HL-60 (cell line): ENCODE results near the gene RAB10.

ENCODE experiments used
- DNase-seq, 2 experiments: peaks; one replicate each; pipeline ENCODE4 v3.0.0-alpha.2; 2010 to 2020; ENCODE audit warnings: low read depth in 1 of 2, low spot score in 1 of 2
- H3K27ac ChIP-seq: fragments of 250-450 bp; sonication (Bioruptor Pico); replicated peaks from 2 replicates; pipeline ENCODE4 v1.5.1; 2020; ENCODE audit warnings: mild to moderate bottlenecking, moderate library complexity
- H3K27me3 ChIP-seq: fragments of 250-450 bp; sonication (Bioruptor Pico); 2 replicates; pipeline ENCODE4 v1.5.1; 2021; ENCODE audit warnings: mild to moderate bottlenecking, moderate library complexity; ENCODE audit not compliant: insufficient read depth, poor library complexity, severe bottlenecking
- H3K4me3 ChIP-seq: replicated peaks from 2 replicates; pipeline ENCODE4 v1.5.1; 2011; ENCODE audit warnings: mild to moderate bottlenecking, control low read depth, low read length; ENCODE audit not compliant: insufficient read depth
- GABPA ChIP-seq: IDR thresholded peaks from 2 replicates; pipeline ENCODE4 v1.6.1; 2012; ENCODE audit warnings: low read depth
- POLR2AphosphoS5 ChIP-seq: IDR thresholded peaks from 2 replicates; pipeline ENCODE4 v1.6.1; 2012; ENCODE audit warnings: low read depth
- REST ChIP-seq: IDR thresholded peaks from 2 replicates; pipeline ENCODE4 v1.6.1; 2012; ENCODE audit warnings: low read depth; ENCODE audit not compliant: insufficient replicate concordance
- SPI1 ChIP-seq: IDR thresholded peaks from 2 replicates; pipeline ENCODE4 v1.6.1; 2012; ENCODE audit warnings: low read depth, mild to moderate bottlenecking, borderline replicate concordance
- TF ChIP-seq, protein P1 (sequence below): IDR thresholded peaks from one replicate; pipeline ENCODE4 v1.5.1; 2011; ENCODE audit warnings: low read length, control low read depth, inconsistent platforms; ENCODE audit not compliant: insufficient read depth

Gene RAB10

DNA sequence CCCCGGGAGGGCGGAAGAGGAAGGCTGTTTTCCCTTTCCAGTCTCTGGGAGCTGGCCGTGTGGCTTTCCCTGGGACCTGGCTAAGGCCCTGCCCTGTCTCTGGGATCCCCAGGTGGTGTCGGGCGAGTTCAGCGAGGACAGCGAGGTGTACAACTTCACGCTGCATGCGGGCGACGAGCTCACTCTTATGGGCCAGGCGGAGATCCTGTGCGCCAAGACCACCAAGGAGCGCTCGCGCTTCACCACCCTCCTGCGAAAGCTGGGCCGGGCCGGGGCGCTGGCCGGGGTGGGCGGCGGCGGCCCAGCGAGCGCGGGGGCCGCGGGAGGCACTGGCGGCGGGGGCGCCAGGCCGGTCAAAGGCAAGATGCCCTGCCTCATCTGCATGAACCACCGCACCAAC is 150.2 kb downstream of the RAB10 start:
- no peak for DNase-seq
- H3K27me3 ChIP-seq: peaks cover 2% of the 10 kb centered on the region
- H3K27ac ChIP-seq: no peak overlapping the region
- peak overlapping the region; percentile 32 for H3K4me3 ChIP-seq
- TF ChIP-seq, protein P1, sequence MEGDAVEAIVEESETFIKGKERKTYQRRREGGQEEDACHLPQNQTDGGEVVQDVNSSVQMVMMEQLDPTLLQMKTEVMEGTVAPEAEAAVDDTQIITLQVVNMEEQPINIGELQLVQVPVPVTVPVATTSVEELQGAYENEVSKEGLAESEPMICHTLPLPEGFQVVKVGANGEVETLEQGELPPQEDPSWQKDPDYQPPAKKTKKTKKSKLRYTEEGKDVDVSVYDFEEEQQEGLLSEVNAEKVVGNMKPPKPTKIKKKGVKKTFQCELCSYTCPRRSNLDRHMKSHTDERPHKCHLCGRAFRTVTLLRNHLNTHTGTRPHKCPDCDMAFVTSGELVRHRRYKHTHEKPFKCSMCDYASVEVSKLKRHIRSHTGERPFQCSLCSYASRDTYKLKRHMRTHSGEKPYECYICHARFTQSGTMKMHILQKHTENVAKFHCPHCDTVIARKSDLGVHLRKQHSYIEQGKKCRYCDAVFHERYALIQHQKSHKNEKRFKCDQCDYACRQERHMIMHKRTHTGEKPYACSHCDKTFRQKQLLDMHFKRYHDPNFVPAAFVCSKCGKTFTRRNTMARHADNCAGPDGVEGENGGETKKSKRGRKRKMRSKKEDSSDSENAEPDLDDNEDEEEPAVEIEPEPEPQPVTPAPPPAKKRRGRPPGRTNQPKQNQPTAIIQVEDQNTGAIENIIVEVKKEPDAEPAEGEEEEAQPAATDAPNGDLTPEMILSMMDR: no peak
- TF ChIP-seq SPI1: no peak
- no peak for TF ChIP-seq POLR2AphosphoS5
- no peak for TF ChIP-seq GABPA
- TF ChIP-seq REST: no peak

- H3K4me3 ChIP-seq: peak overlapping the region; percentile 40
- H3K27ac ChIP-seq: no peak overlapping the region
- DNase-seq: peak; percentile 80 to 81
- H3K27me3 ChIP-seq: no peaks in the 10 kb centered on the region
- TF ChIP-seq REST: no peak
- TF ChIP-seq SPI1: peak; percentile 23; the same call in 1 of the 2 replicates
- TF ChIP-seq, protein P1: peak; percentile 62
Measured at GRCh38 chr2:26184555-26185303, 150.8 kb downstream of the RAB10 start.

DNA sequence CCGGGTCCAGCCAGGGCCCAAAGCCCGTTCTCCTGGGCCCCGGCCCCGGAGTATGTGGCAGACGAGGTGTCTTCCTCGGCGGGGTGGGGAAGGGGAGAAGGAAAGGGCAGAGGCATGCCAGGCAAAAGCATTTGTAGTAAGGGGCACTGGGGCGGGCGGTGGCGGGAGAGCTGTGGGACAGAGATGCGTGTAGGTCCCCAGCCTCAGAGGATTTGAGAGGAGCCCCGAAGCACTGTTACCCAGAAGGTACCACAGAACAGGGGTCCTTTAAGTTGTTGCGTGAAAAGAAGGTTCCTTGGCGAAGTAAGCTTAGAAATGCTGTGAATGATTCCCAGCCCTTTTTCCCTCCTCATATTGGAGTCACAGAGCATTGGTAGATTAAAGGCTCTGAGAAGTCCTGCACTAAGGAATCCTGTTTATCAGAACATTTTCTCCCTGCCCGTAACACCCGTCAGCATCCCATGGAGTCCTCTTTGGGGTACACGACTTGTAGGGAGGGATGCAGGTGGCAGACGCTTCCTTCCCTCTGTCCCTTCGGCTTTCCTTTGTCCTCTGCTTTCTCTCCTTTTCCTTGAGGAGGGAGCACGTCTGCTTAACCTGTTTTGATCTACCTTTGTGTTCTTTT is 151.5 kb downstream of the RAB10 start:
- TF ChIP-seq POLR2AphosphoS5: no peak
- no peak for TF ChIP-seq REST
- TF ChIP-seq GABPA: no peak
- TF ChIP-seq, protein P1: no peak
- TF ChIP-seq SPI1: no peak
- no peak for DNase-seq
- Histone ChIP-seq H3K27ac (no peak overlapping the region), H3K4me3 (peak overlapping the region; percentile 40), H3K27me3 (no peaks in the 10 kb centered on the region)
